HG02759 (cell line): ENCODE results near the gene KRTAP10-7.
"Not testable (repeated sequence)": the region's sequence is repeated elsewhere in the genome, so short reads cannot be mapped to it uniquely, and the experiment has no call there.

Experiments
- ATAC-seq: cut with Tn5 transposase; IDR thresholded peaks from one replicate; pipeline ENCODE4 v1.9.1; 2021; ENCODE audit warnings: mild to moderate bottlenecking, moderate library complexity; ENCODE audit not compliant: unreplicated experiment

The KRTAP10-7 gene

GRCh38 chr21:44600118-44600978 is at the start of gene KRTAP10-7:
TSS of gene KRTAP10-7 (plus strand) at chr21:44600597. CDS start at chr21:44600622, 25 bp downstream.
- not testable (repeated sequence) for ATAC-seq

GRCh38 chr21:44550807-44551206 is 49.6 kb upstream of the KRTAP10-7 start:
- no peak for ATAC-seq

GRCh38 chr21:44551340-44551961 is 48.9 kb upstream of the KRTAP10-7 start, which contains the start of gene KRTAP10-2:
TSS of gene KRTAP10-2 (minus strand) at chr21:44551505. CDS start at chr21:44551458, 47 bp downstream.
- ATAC-seq = no peak

- ATAC-seq = no peak
These were observed 48.3 kb upstream of the KRTAP10-7 start for GRCh38 chr21:44552136-44552535.

GRCh38 chr21:44552681-44553080 is 47.7 kb upstream of the KRTAP10-7 start:
- ATAC-seq = no peak

GRCh38 chr21:44555200-44555875 is 45.1 kb upstream of the KRTAP10-7 start:
- no peak for ATAC-seq

GRCh38 chr21:44556879-44557278 is 43.5 kb upstream of the KRTAP10-7 start:
- no peak for ATAC-seq

GRCh38 chr21:44557491-44558328 is 42.7 kb upstream of the KRTAP10-7 start:
- ATAC-seq = no peak

GRCh38 chr21:44558329-44558675 is 42.1 kb upstream of the KRTAP10-7 start:
- ATAC-seq = not testable (repeated sequence)

- no peak for ATAC-seq
These were observed 41.7 kb upstream of the KRTAP10-7 start, which contains the start of gene KRTAP10-3 for GRCh38 chr21:44558695-44559094. TSS of gene KRTAP10-3 (minus strand) at chr21:44558795. CDS start at chr21:44558715, 80 bp downstream.

- ATAC-seq = no peak
These were observed 36.3 kb upstream of the KRTAP10-7 start for GRCh38 chr21:44564099-44564498.

- ATAC-seq = no peak
These were observed 35.4 kb upstream of the KRTAP10-7 start for GRCh38 chr21:44564886-44565598.

GRCh38 chr21:44566403-44566802 is 34.0 kb upstream of the KRTAP10-7 start:
- no peak for ATAC-seq

- no peak for ATAC-seq
These were observed 32.8 kb upstream of the KRTAP10-7 start for GRCh38 chr21:44567481-44568171.

GRCh38 chr21:44568261-44568660 is 32.1 kb upstream of the KRTAP10-7 start:
- ATAC-seq = no peak

- ATAC-seq = no peak
These were observed 31.5 kb upstream of the KRTAP10-7 start for GRCh38 chr21:44568667-44569556.

- no peak for ATAC-seq
These were observed 30.4 kb upstream of the KRTAP10-7 start for GRCh38 chr21:44569861-44570517.

GRCh38 chr21:44571296-44571695 is 29.1 kb upstream of the KRTAP10-7 start:
- no peak for ATAC-seq
